Measurements from ENCODE around the gene SRSF1.
"Not testable (repeated sequence)": the region's sequence is repeated elsewhere in the genome, so short reads cannot be mapped to it uniquely, and the experiment has no call there.

SRSF1 gene

GRCh38 chr17:57965521-57966160 lies 41.4 kb downstream of the SRSF1 start:
- no peak for DNase-seq (ENCODE audit: low read depth in 2 of 2)

- no peak for DNase-seq (ENCODE audit: low read depth in 2 of 2)
These were observed 43.9 kb downstream of the SRSF1 start for GRCh38 chr17:57963149-57963511.

- no peak for DNase-seq (ENCODE audit: low read depth in 2 of 2)
These were observed 44.5 kb downstream of the SRSF1 start for GRCh38 chr17:57962279-57963148.

GRCh38 chr17:57959929-57960328 lies 47.1 kb downstream of the SRSF1 start:
- no peak for DNase-seq (ENCODE audit: low read depth in 2 of 2)

- not testable (repeated sequence) for DNase-seq (ENCODE audit: low read depth in 2 of 2)
These were observed 48.7 kb downstream of the SRSF1 start for GRCh38 chr17:57958391-57958790.

- DNase-seq (ENCODE audit: low read depth in 2 of 2) = no peak
These were observed 49.2 kb downstream of the SRSF1 start for GRCh38 chr17:57957886-57958285.

- no peak for DNase-seq (ENCODE audit: low read depth in 2 of 2)
These were observed 49.8 kb downstream of the SRSF1 start for GRCh38 chr17:57957120-57957850.

GRCh38 chr17:57956291-57957119 lies 50.5 kb downstream of the SRSF1 start:
- DNase-seq (ENCODE audit: low read depth in 2 of 2) = peak in 1 of 2 donors; percentile 18

GRCh38 chr17:57955183-57955931 lies 51.7 kb downstream of the SRSF1 start, which contains the start of gene CUEDC1:
Gene CUEDC1, minus strand, starts transcription at chr17:57955412. Its CDS starts 69,848 bp downstream, at chr17:57885564.
- DNase-seq (ENCODE audit: low read depth in 2 of 2) = peak; percentile 43 to 46

- DNase-seq (ENCODE audit: low read depth in 2 of 2) = no peak
These were observed 52.5 kb downstream of the SRSF1 start for GRCh38 chr17:57954397-57955182.

- DNase-seq (ENCODE audit: low read depth in 2 of 2) = no peak
These were observed 53.2 kb downstream of the SRSF1 start for GRCh38 chr17:57953705-57954396.

Data from stimulated activated CD8-positive, alpha-beta memory T cell treated with anti-CD3 and anti-CD28 coated beads, Interleukin-2, amount 100 ng/mL, for 48 hours (primary cell).